HEK293 (cell line): ENCODE results near the gene TTBK1.

ENCODE experiments used
- CTCF ChIP-seq: fragments of 450-650 bp; formaldehyde crosslinking; IDR thresholded peaks from 2 replicates; pipeline ENCODE4 v1.5.1; 2016; ENCODE audit warnings: missing biosample characterization, missing genetic modification characterization
- ZBTB21 ChIP-seq: fragments of 450-650 bp; formaldehyde crosslinking; IDR thresholded peaks from 2 replicates; pipeline ENCODE4 v1.5.1; 2017; ENCODE audit warnings: missing biosample characterization, missing genetic modification characterization
- ZNF132 ChIP-seq: fragments of 450-650 bp; formaldehyde crosslinking; IDR thresholded peaks from 2 replicates; pipeline ENCODE4 v1.5.1; 2017; ENCODE audit warnings: missing biosample characterization, missing genetic modification characterization, borderline replicate concordance
- ZNF133 ChIP-seq: fragments of 450-650 bp; formaldehyde crosslinking; IDR thresholded peaks from 2 replicates; pipeline ENCODE4 v1.5.1; 2016; ENCODE audit warnings: missing biosample characterization, missing genetic modification characterization
- ZNF19 ChIP-seq: fragments of 450-650 bp; formaldehyde crosslinking; IDR thresholded peaks from 2 replicates; pipeline ENCODE4; 2016; ENCODE audit warnings: missing biosample characterization, missing genetic modification characterization, low read depth
- ZNF530 ChIP-seq: fragments of 450-650 bp; formaldehyde crosslinking; IDR thresholded peaks from 2 replicates; pipeline ENCODE4 v1.5.1; 2016; ENCODE audit warnings: low read depth, missing biosample characterization, missing genetic modification characterization
- ZNF624 ChIP-seq: fragments of 450-650 bp; formaldehyde crosslinking; IDR thresholded peaks from 2 replicates; pipeline ENCODE4 v1.5.1; 2017; ENCODE audit warnings: missing biosample characterization, missing genetic modification characterization
- ZNF707 ChIP-seq: fragments of 450-650 bp; formaldehyde crosslinking; IDR thresholded peaks from 2 replicates; pipeline ENCODE4 v1.5.1; 2016; ENCODE audit warnings: missing biosample characterization, missing genetic modification characterization

DNA sequence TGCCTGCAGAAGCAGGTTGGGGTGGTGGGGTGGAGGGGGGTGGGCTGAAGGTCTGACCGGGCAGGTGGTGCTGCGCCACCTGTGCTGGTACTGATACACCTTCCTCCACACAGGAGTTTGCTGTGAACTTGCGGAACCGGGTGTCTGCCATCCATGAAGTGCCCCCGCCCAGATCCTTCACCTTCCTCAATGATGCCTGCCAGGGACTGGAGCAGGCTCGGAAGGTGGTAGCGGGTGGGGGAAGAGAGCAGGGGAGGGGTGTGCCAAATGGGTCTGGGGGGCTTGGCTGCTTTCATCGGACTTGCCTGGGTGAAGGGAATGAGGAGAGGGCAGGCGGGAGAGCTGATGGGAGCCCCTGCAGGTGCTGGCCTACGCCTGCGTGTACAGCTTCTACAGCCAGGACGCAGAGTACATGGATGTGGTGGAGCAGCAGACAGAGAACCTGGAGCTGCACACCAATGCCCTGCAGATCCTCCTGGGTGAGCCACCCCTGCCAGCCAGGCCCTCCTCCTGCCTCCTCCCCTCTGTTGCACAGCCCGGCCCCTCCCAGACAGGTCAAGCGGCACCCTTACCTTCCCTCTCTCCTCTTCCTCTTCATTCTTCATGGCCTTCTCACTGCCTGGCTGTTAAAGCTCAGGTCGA is 20.7 kb upstream of the TTBK1 start:
- TF ChIP-seq ZNF707 (tag by site-specific recombination) (no peak), ZBTB21 (tag by site-specific recombination) (no peak), ZNF624 (tag by site-specific recombination) (no peak), ZNF19 (tag by site-specific recombination) (no peak), CTCF (tag by site-specific recombination) (no peak), ZNF133 (no peak), ZNF132 (tag by site-specific recombination) (no peak), ZNF530 (no peak)
